Measurements from ENCODE around the gene POLR3K. TPM values are rescaled to one million over a fixed set of nuclear protein-coding genes. Genes with fewer than 3 reads are reported as not detected.

POLR3K gene
- 3.6 TPM for total RNA-seq

GRCh38 chr16:53346-54236 is at the start of gene POLR3K, which contains the start of gene SNRNP25:
POLR3K (minus strand) TSS chr16:53608; CDS start chr16:53586, 22 bp downstream.
SNRNP25 (plus strand) TSS chr16:53828; CDS start chr16:54017, 189 bp downstream.

GRCh38 chr16:77807-78443 is 24.5 kb upstream of the POLR3K start, which contains the start of gene MPG:
MPG (plus strand) TSS chr16:78225; CDS start chr16:78310, 85 bp downstream.

GRCh38 chr16:72561-73548 is 19.4 kb upstream of the POLR3K start, which contains the start of gene RHBDF1:
RHBDF1 (minus strand) TSS chr16:72631; CDS start chr16:65015, 7,616 bp downstream.

Small RNA genes within 50 kb of the gene (small RNA-seq; reads per million reads assigned to genes)
- gene MIR6859-4 (ENCODE audit: low replicate concordance) (not detected), gene Z69720.2 (ENCODE audit: low replicate concordance) (not detected)

Other genes with a start within 250 kb of the POLR3K start
- 15.2 TPM for gene SNRNP25, start 220 bp upstream of the POLR3K start, total RNA-seq
- gene RHBDF1, start 19.0 kb upstream of the POLR3K start, total RNA-seq = 36.4 TPM
- 87.7 TPM for gene MPG, start 24.6 kb upstream of the POLR3K start, total RNA-seq
- 31.1 TPM for gene NPRL3, start 85.1 kb upstream of the POLR3K start, total RNA-seq
- gene HBZ, start 99.0 kb upstream of the POLR3K start, total RNA-seq = 38.7 TPM
- gene HBM, start 112.4 kb upstream of the POLR3K start, total RNA-seq = 135 TPM
- gene HBA2, start 119.3 kb upstream of the POLR3K start, total RNA-seq = 14,996 TPM
- 5,051 TPM for gene HBA1, start 123.1 kb upstream of the POLR3K start, total RNA-seq
- 6.5 TPM for gene HBQ1, start 126.9 kb upstream of the POLR3K start, total RNA-seq
- gene LUC7L, start 175.8 kb upstream of the POLR3K start, total RNA-seq = 93.1 TPM
- gene FAM234A, start 181.2 kb upstream of the POLR3K start, total RNA-seq = 70.0 TPM
- 4.9 TPM for gene RGS11, start 222.3 kb upstream of the POLR3K start, total RNA-seq
- 1.6 TPM for gene ARHGDIG, start 227.0 kb upstream of the POLR3K start, total RNA-seq
- gene PDIA2, start 229.6 kb upstream of the POLR3K start, total RNA-seq = 0.47 TPM

All from metanephros (tissue), 2 donors.